Ishikawa (cell line): ENCODE data around the gene WDR48.

Source experiments
- CEBPB ChIP-seq: IDR thresholded peaks from 2 replicates; pipeline ENCODE4 v1.6.1; 2012
- CREB1 ChIP-seq: IDR thresholded peaks from 2 replicates; pipeline ENCODE4 v1.6.1; 2012; ENCODE audit warnings: low read depth
- EGR1 ChIP-seq: IDR thresholded peaks from 2 replicates; pipeline ENCODE4 v1.6.1; 2012
- EP300 ChIP-seq: IDR thresholded peaks from 2 replicates; pipeline ENCODE4 v1.6.1; 2012; ENCODE audit warnings: borderline replicate concordance
- FOXM1 ChIP-seq: IDR thresholded peaks from 2 replicates; pipeline ENCODE4 v1.6.1; 2012; ENCODE audit warnings: low read depth, borderline replicate concordance
- NFIC ChIP-seq: IDR thresholded peaks from 2 replicates; pipeline ENCODE4 v1.6.1; 2012
- RAD21 ChIP-seq: IDR thresholded peaks from 2 replicates; pipeline ENCODE4 v1.6.1; 2012; ENCODE audit warnings: low read depth
- TAF1 ChIP-seq: IDR thresholded peaks from 2 replicates; pipeline ENCODE4 v1.6.1; 2012; ENCODE audit warnings: low read depth, mild to moderate bottlenecking
- TCF12 ChIP-seq: IDR thresholded peaks from 2 replicates; pipeline ENCODE4 v1.6.1; 2012; ENCODE audit warnings: low read depth
- TEAD4 ChIP-seq: IDR thresholded peaks from 2 replicates; pipeline ENCODE4 v1.6.1; 2012
- YY1 ChIP-seq: IDR thresholded peaks from 2 replicates; pipeline ENCODE4 v1.6.1; 2012; ENCODE audit warnings: low read depth
- ZBTB7A ChIP-seq: IDR thresholded peaks from 2 replicates; pipeline ENCODE4 v1.6.1; 2012; ENCODE audit warnings: low read depth
- TF ChIP-seq, protein P1 (sequence below): IDR thresholded peaks from 2 replicates; pipeline ENCODE4 v1.6.1; 2012; ENCODE audit warnings: low read depth, mild to moderate bottlenecking
- TF ChIP-seq, protein P2 (sequence below): IDR thresholded peaks from 2 replicates; pipeline ENCODE4 v1.6.1; 2012
- TF ChIP-seq, protein P3 (sequence below): IDR thresholded peaks from 2 replicates; pipeline ENCODE4 v1.6.1; 2012

The WDR48 gene

DNA sequence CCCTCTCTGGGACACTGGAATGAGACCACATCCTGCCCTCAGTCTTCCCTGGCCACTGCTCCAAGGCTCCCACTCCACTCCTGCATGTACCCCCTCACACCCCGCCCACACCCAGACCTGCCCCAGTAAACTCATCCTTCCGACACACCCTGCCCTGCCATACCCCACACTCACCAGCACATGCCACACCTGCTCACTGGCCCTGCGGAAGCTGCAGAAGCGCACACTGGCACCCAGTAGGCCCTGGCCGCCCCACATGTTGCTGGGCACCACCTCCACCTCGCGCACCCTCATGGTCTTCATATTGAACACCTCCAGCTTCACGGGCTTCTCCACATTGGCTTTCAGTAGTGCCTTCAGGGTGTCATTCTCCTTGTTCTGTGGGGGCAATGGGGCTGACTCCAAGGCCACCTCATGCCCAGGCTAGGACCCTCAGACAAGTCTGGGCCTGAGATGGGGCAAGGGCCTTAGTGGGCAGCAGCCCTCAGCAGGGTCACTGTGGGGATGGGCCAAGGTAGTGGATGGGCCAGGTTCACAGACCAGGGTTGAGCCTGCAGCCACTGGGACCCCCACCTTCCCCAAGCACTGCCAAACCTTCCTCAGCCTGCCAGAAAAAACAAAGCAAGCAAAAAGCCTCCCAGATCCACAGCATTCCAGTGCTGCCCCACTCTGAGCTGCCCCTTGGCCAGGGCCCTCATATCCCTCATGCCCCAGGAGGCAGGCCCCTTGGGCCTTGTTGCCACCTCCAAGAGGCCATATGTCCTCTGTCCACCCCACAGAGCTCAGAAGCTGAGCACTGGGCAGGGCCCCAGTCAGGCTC, 50.9 kb downstream of the WDR48 start:
- TF ChIP-seq EP300 = no peak
- TF ChIP-seq CREB1 = no peak
- no peak for TF ChIP-seq RAD21
- TF ChIP-seq, protein P1, sequence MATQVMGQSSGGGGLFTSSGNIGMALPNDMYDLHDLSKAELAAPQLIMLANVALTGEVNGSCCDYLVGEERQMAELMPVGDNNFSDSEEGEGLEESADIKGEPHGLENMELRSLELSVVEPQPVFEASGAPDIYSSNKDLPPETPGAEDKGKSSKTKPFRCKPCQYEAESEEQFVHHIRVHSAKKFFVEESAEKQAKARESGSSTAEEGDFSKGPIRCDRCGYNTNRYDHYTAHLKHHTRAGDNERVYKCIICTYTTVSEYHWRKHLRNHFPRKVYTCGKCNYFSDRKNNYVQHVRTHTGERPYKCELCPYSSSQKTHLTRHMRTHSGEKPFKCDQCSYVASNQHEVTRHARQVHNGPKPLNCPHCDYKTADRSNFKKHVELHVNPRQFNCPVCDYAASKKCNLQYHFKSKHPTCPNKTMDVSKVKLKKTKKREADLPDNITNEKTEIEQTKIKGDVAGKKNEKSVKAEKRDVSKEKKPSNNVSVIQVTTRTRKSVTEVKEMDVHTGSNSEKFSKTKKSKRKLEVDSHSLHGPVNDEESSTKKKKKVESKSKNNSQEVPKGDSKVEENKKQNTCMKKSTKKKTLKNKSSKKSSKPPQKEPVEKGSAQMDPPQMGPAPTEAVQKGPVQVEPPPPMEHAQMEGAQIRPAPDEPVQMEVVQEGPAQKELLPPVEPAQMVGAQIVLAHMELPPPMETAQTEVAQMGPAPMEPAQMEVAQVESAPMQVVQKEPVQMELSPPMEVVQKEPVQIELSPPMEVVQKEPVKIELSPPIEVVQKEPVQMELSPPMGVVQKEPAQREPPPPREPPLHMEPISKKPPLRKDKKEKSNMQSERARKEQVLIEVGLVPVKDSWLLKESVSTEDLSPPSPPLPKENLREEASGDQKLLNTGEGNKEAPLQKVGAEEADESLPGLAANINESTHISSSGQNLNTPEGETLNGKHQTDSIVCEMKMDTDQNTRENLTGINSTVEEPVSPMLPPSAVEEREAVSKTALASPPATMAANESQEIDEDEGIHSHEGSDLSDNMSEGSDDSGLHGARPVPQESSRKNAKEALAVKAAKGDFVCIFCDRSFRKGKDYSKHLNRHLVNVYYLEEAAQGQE = no peak
- TF ChIP-seq, protein P2, sequence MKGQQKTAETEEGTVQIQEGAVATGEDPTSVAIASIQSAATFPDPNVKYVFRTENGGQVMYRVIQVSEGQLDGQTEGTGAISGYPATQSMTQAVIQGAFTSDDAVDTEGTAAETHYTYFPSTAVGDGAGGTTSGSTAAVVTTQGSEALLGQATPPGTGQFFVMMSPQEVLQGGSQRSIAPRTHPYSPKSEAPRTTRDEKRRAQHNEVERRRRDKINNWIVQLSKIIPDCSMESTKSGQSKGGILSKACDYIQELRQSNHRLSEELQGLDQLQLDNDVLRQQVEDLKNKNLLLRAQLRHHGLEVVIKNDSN = no peak
- TF ChIP-seq, protein P3, sequence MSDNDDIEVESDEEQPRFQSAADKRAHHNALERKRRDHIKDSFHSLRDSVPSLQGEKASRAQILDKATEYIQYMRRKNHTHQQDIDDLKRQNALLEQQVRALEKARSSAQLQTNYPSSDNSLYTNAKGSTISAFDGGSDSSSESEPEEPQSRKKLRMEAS = no peak
- no peak for TF ChIP-seq TCF12

DNA sequence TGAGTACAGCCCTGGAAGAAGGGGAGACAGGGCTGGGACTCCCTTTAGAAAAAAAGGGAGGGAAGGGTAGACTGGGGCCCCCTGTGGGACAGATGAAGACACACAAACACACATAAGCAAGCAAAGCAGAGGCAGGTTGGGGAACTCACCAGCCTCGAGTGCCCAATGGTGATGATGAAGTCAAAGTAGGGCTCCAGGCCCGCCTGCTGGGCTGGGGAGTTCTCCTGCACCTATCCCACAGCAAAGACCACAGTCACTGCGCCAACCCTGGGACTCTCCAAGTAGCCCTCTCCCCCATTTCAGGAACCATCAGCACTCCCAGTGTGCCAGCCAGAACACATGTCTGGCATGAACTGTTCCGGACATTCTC, 51.5 kb downstream of the WDR48 start:
- no peak for TF ChIP-seq CEBPB
- no peak for TF ChIP-seq TEAD4
- no peak for TF ChIP-seq EGR1
- no peak for TF ChIP-seq CREB1

DNA sequence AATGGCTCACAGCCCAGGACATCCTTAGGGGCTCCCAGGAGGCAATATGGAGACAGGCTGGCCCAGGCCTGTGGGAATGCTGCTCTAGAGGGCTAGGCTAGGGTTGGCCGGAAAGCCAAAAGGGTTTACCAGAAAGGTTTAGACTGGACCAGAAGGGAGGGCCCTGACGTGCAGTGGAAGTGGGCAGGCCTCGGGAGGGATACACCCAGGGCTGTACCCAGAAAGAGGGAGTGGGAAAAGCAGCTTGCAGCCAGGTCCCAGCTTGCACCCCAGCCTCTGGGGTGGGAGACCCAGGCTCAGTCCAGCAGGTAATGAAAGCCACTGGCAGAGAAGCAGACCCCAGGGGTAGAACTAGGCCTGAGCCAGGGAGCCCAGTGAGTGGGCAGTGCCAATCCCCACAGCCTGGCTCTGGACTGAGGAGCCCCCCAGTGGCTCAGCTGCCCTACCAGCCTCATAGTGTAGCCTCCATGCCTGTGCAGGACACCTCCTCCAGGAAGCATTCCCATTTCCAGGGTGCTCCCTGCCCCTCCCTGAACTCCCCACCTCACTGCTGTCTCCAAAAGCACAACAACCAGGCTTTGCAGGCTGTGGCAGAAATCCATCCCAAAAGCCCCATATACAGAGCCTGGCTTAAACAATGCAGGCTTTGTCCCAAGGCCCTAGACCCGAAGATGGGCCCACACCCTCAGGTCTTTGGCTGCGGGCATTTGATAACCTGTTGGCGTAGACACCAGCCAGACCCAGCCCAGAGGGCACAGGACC, 52.2 kb downstream of the WDR48 start:
- TF ChIP-seq CEBPB = no peak
- TF ChIP-seq TAF1 = no peak
- TF ChIP-seq, protein P2 = no peak
- no peak for TF ChIP-seq CREB1
- TF ChIP-seq, protein P3 = no peak
- no peak for TF ChIP-seq EP300
- TF ChIP-seq YY1 = no peak
- no peak for TF ChIP-seq RAD21
- TF ChIP-seq EGR1 = no peak
- no peak for TF ChIP-seq FOXM1
- no peak for TF ChIP-seq ZBTB7A

DNA sequence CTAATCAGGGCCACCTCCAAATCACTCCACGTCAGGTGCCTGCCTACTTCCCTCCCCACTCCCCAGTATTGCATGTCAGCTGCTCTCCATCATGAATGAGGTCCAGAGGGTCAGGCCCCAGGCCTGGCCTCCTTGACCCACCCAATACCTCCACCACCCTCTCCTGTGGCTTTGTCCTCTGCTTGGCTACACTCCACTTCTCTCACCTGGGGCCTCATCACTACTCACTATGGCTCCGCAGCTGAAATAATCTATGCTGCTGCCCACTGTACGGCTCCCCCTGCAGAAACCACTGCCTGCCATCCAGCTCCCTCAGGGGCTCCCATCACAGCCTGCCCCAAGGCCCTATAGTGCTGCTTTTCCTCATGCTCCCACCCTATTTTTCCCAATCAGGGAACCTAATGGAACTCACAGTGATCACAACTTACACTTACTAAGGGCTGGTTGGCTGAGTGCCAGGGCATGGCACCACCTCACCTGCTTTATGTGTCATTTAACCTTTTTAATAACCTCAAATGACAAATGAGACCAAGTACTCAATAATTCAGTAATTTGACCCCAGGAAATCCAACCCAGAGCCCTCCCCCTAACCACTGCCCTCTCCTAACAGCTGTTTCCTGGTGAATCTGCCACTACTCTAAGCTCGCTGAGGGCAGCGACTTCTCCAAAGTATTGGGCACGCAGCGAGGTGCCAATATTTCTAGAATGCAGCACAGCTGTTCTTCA, 53.3 kb downstream of the WDR48 start:
- TF ChIP-seq NFIC = peak; percentile 63
- TF ChIP-seq FOXM1 = no peak

DNA sequence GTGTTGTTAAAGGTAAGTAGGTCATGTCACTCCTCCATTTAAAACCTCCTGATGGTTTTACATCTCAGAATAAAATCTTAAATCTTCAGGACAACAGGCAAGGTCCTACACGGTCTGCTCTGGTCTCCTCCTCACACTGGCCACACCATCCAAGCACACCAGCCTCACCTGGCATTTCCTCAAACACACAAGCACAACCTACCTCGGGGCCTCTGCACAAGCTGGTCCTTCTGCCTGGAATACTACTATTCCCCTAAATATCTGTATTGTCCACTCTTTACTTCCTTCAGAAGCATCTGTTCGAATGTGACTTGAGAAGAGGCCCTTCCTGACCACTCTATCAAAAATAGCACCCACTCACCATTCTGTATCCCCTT, 53.9 kb downstream of the WDR48 start:
- TF ChIP-seq, protein P1 = no peak
- TF ChIP-seq EP300 (no peak), NFIC (no peak), TEAD4 (no peak), CEBPB (no peak), RAD21 (no peak), YY1 (no peak), ZBTB7A (no peak), CREB1 (no peak), FOXM1 (no peak), TCF12 (no peak)
- TF ChIP-seq, protein P3 = no peak
